Measurements from ENCODE around the gene ZNF576. TPM values are rescaled to one million over a fixed set of nuclear protein-coding genes. Genes with fewer than 3 reads are reported as not detected.

The ZNF576 gene
- total and polyA plus RNA-seq, 9 of the 15 experiments (the other 6 are each of a cell fraction or from before 2014, with no cell fraction given): 6.8 to 18.2 (median 12.2) TPM

GRCh38 chr19:43595999-43596841 lies at the start of gene ZNF576, which contains the start of gene IRGQ (continued):
- TF ChIP-seq ZNF165 (CRISPR knock-in tag; IDR thresholded peaks at IDR 0.05; ENCODE audit: borderline replicate concordance) (peak; percentile 46; the same call in 1 of the 2 replicates), ZNF311 (CRISPR knock-in tag; IDR thresholded peaks at IDR 0.05) (0 out of 2 replicates have a peak, but pooled peaks have one; percentile 21), ZKSCAN3 (CRISPR knock-in tag; IDR thresholded peaks at IDR 0.05) (no peak), ATF7 (IDR thresholded peaks at IDR 0.05) (peak; percentile 99), ZNF778 (CRISPR knock-in tag; IDR thresholded peaks at IDR 0.05) (no peak), HDAC1 (IDR thresholded peaks at IDR 0.05) (peak in 1 of 2 experiments; percentile 86; a peak in 2 of 4 replicates), ZFP36 (IDR thresholded peaks at IDR 0.05; ENCODE audit: low read depth, low read length, partially characterized antibody) (no peak), C11orf30 (IDR thresholded peaks at IDR 0.05; ENCODE audit: low read depth) (peak; percentile 99), MAFF (IDR thresholded peaks at IDR 0.05; ENCODE audit: low read length) (no peak), RBM22 (IDR thresholded peaks at IDR 0.05; ENCODE audit: low read depth, low read length, poor library complexity, severe bottlenecking) (no peak), ZNF696 (CRISPR knock-in tag; conservative IDR thresholded peaks at IDR 0.05) (no peak), SFPQ (IDR thresholded peaks at IDR 0.05; ENCODE audit: low read depth, low read length) (no peak), TBP (optimal IDR thresholded peaks at IDR 0.05; ENCODE audit: low read depth, low read length) (peak; percentile 73), ERF (CRISPR knock-in tag; IDR thresholded peaks at IDR 0.05) (peak; percentile 66; the same call in 1 of the 2 replicates), ZNF592 (IDR thresholded peaks at IDR 0.05) (no peak), ZFP30 (CRISPR knock-in tag; IDR thresholded peaks at IDR 0.05; ENCODE audit: borderline replicate concordance) (no peak)
